Erythroblast (primary cell): ENCODE measurements around the gene LGALSL.

ENCODE experiments used
- GATA1 ChIP-seq: IDR thresholded peaks from 2 replicates; pipeline ENCODE4 v1.6.1; 2011; ENCODE audit warnings: low read depth, mild to moderate bottlenecking, control low read depth, low read length, moderate library complexity
- POLR2A ChIP-seq: IDR thresholded peaks from 2 replicates; pipeline ENCODE4 v1.6.1; 2011; ENCODE audit warnings: mild to moderate bottlenecking, low read length

GRCh38 chr2:64470766-64471295 lies 16.9 kb downstream of the LGALSL start:
- TF ChIP-seq POLR2A (no peak), GATA1 (no peak)
